NCI-H1105 (cell line): ENCODE data around the gene FAM114A1.
"Not testable (repeated sequence)": the region's sequence is repeated elsewhere in the genome, so short reads cannot be mapped to it uniquely, and the experiment has no call there.

Experiments
- DNase-seq: peaks from one replicate; lab custom pipeline; 2025; lab: John Stamatoyannopoulos, UW

Gene FAM114A1

DNA sequence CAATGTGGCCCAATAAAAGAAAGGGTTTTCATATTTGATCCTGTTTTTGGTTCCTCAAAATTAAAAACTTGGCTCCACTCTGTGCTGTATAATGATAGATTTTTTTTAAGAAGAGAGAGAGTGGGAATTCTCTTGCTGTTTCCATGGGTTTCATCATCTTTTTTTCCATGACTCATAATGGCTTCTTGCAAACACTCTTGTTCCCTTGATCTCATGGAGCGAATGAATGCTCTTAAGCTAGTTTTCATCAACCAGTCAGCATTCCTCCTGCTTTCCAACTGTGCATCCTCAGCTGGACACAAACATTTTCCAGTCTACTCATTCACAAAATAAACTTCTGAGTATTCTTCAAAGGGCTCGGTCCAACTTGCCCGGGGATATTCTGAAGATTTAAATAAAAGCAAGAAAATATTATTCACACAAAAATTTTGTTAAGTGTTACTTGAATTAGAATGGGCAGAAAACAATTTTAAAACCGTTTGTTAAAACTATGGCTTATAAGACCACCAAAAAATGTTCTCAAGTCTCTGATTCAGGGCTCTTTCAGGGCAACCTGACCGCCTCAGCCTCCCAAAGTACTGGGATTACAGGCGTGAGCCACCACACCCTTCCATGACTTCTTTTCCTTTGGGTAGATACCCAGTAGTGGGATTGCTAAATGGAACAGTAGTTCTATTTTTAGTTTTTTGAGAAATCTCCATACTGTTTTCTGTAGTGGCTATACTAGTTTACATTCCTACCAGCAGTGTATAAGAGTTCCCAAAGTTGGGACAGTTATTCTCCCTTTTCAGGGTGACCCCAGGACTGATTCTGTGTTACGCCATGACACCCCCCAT, 99.9 kb downstream of the FAM114A1 start:
- DNase-seq = no peak

DNA sequence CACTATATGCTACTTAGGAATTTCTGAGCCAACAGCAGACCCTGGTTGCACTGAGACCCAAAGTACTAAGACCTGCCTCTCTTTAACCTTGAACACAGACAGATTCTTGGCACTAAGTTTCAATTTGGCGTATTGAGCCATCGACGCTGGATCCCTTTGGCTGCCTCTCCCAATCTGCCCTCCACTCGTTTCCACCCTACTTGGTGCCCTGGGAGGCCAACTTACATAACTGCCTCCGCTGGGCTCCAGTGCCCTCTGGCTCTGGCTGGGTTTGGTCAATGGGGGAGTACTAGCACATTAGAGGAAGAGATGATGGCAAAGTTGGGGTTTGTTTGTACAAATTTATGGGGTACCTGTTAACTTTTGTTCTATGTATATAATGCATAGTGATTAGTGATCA, 101.1 kb downstream of the FAM114A1 start:
- no peak for DNase-seq

DNA sequence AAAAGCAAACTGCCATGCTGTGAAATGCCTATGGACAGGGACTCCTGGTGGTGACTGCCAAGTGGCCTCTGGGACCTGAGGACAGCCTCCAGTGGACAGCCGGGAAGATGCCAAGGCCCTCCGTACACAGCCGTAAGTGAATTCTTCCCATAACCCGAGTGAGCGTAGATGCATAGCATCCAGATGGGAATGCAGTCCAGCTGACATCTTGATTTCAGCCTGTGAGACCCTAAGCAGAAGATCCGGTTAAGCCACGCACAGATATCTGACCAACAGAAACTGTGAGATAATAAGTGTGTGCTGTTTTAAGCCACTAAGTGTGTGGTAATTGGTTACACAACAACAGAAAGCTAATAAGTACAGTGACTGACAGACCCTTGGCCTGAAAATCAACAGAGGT, 108.7 kb downstream of the FAM114A1 start:
- DNase-seq = no peak

DNA sequence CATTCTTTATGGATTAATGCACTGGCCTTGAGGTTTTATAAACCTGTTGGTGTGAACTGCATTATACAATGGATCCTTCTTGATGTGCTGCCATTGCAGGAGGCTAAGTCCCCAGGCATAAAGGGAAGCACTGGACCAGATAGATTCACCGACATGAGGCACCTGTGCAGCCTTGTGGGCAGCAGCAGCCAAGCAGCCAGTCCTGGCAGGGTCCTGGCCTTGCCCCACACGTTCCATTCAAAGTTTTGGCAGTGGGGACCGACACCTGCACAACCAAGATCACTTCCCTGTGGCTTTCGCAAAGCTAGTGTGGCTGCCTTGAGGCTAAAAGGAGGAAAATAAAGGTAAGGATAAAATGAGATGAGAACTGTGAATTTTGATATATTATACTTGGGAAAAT, 111.5 kb downstream of the FAM114A1 start:
- DNase-seq = no peak

DNA sequence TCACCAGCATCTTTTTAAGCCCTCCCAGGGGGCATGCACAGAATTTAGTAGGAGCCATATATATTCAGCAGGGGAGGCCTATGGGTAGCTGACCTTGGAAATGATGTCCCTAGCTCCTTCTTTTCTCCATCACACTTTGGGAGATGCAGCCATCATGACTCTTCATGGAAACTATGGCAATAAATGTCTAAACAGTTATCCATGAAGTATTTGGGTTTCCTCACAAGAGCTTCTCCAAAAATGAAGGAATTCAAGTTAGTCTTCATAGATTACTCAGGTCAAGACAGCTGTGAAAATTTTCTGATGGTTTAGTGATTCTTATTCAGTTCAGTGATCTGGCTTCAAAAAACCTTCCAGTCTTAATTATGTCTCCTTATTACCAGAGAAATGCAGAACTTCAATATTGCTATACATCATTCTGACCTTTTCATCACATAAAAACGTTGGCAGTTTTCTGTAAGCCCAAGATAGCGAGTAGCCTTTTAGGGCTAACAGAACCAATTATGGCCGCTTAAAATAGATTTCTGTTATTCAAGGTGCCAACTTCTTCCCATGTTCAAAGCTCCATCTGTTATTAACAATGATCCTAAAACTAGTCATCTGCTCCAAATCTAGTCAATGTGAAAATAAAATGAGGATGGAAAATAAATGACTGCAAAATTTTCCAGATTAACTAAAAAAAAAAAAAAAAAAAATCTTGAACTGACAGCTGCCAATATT, 112.1 kb downstream of the FAM114A1 start:
- DNase-seq = no peak

DNA sequence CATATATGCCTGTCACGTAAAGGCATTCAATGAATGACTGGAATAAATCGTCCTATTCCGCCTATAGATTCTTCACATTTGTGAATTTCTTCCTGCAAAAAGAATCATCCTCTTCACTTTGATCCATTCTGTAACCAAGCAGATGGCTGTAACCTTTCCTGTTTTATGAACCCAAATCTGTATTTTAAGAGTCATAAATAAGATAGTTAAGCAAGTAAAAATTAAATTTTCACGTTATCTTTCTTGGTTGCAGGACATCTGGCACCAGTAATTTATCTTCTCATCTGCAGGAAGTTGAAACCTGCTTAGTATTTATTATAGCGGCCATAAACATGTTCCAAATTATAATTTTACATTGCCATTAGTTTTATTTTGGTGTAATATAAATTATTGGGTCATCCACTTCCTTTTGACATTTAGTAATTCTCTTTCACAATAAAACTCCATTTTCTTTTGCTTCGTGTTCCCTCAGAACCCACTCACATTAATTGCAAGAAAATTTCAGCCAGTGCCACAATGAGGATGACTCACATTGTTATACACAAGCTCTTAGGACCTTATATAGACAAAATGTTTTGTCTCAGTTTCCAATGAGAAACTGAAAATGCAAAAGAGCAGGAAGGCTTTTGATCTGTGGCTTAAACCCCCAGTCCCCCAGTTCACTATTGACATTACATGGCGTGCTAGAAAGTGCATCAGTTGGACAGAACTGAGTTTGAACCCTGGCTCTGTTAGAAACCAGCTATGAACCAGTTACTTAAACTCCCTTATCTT, 113.5 kb downstream of the FAM114A1 start:
- DNase-seq = no peak

DNA sequence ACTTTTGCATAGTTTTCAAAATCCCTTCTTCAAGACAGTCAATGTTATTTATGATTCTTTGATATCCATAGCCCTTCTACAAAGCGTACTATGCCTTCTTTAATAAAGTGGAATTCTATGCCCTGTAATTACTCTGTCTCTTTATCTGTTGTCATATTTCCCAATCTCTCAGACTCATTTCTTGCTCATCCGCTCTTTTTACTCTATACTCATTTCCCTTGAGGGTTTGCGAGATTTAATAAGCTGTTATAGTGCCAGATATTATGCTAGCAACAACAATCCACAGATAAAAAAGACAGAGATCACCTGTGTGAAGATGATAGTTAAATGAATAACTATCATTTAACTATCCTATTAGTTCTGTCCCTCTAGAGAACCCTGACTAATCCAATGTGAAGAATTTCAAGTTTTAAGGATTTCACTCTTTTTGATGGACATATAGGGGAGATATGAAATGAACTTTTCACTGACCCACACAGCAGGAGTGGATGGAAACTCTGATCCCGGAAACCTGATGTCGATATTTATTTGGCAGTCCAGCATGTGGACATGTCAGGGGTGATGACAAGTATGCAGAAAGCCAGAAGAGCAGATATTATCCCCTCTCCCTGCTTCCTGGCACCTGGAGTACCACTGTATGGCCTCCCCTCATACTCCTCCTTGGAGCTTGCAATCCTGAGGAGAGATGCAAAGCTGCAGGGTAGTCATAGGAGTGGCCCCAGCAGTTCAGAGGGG, 114.9 kb downstream of the FAM114A1 start:
- no peak for DNase-seq

DNA sequence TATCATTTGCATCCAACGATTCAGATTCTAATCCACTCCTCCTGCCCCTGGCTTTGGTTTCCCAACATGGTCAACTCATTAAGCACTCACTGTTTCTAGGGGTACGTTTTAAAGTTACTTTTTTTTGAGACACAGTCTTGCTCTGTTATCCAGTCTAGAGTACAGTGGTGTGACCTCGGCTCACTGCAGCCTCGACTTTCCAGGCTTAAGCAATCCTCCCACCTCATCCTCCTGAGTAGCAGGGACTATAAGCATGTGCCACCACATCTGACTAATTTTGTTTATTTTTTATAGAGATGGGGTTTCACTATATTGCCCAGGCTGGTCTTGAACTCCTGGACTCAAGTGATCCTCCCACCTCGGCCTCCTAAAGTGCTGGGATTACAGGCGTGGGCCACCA, 115.7 kb downstream of the FAM114A1 start:
- DNase-seq = no peak

DNA sequence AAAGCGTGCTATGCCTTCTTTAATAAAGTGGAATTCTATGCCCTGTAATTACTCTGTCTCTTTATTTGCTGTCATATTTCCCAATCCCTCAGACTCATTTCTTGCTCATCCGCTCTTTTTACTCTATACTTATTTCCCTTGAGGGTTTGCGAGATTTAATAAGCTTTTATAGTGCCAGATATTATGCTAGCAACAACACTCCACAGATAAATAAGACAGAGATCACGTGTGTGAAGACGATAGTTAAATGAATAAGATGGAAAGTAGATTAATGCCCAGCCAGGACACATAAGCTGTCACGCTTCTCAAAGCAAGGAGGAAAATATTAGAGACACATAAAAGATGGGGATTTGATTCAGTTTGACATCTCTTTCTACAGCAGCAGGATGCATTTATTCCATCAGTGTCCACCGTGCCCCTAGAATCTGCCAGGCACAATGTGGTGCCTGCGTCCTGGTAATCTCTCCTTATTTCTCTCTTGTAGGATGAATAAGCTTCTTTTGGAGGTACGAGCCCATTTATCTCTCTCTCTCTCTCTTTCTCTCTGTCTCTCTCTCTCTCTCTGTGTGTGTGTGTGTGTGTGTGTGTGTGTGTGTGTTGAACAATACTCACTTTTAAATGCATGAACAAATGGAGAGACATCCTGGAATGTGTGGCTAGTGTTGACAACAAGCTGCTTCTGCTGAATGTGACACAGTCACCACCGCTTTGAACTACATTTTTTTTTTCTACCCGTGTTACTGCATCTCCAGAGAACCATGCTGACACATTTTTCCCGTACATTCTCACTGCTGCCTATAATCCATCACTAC, 116.4 kb downstream of the FAM114A1 start:
- DNase-seq = no peak

DNA sequence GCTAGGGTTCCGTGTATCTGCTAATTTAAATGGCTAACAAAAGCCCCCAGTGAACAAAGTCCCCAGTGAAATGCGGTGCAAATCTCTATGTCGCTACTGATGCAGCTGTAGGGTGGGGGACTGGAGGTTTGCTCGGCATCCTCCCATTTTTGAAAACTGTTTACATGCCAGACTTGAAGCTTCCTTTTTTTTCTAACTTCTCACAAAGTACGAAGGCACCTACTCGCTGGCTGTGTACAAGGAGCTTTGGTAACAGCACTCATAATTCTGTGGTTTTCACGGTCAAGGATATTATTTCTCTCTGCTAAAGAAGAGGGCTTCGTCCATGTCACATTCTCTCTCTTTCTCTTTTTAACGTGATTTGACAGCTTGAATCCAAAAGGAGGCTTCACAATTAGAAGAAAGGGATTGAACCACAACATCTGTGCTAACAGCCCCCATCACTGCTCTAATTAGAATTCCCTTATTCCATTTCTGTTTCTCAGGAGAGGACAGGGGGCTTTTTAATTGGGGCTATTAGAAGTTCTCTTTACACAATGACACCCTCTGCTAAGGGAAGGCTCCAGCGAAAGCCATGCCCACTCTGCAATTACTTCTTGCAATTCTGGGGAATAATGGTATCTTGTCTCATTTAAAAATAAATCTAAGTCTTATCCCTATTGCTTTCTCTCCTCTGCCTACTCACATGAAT, 117.9 kb downstream of the FAM114A1 start:
- DNase-seq = no peak

DNA sequence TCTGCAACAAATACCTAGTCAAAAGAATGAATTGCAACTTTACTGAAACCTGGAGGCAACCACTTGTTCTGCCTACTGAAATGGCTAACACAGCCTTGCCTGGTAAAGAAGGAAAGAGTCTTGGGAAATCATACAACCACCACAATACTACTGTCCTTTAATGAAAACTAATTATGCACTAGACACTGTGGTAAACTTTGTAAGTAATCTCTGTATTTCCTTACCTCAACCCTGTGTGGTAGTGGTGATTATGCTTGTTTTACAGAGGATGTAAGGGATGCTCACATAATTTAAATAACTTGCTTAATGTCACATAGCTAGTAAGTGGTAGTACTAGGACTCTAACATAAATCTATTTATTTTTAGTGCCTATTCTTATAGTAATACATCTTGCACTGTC, 119.9 kb downstream of the FAM114A1 start:
- no peak for DNase-seq

DNA sequence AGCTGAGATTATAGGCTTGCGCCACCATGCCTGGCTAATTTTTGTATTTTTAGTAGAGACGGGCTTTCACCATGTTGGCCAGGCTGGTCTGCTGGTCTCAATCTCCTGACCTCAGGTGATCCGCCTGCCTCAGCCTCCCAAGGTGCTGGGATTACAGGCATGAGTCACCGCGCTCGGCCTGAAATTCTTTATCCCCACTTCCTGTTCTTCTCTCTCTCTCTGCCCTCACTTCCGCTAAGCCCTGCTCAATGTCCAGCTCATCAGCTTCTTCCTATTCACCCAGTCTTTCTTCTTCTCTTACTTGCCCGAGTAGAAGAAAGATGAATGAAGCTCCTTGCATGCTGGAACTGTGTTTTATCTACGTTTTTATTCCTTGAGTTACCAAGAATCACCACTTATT, 120.7 kb downstream of the FAM114A1 start:
- DNase-seq = not testable (repeated sequence)

DNA sequence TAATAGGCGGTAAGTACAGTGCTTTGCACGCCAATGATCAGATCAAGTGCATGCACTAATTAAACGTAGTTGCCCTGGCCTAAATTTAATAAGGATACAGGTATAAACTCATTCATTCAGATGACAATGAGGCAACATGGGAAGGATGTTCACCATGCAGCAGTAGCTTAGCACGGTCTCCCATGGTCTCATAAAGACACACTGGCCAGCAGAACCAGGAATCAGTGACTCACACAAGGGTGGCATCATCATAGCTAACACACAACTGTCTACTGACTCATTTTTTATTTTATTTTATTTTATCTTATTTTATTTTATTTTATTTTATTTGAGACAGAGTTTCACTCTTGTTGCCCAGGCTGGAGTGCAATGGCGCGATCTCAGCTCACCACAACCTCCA, 121.9 kb downstream of the FAM114A1 start:
- no peak for DNase-seq

DNA sequence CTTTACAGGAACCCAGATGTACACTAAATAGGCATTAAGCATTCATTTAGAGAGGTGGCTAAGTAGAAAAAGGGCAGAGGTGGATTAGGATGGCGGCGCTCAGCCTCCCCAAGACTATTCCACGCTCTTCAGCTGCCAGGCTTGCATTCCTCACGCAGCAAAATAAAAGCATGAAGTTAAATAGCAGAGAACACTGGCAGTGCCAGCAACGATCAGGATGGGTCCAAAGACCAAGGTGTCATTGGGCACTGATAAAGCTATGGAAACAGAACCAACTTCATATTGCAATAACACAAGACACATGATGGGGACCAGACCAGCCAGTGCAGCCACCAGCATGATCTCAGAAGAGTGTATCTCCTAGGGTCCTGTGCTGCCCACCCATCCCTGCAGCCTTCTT, 122.6 kb downstream of the FAM114A1 start:
- DNase-seq = no peak

DNA sequence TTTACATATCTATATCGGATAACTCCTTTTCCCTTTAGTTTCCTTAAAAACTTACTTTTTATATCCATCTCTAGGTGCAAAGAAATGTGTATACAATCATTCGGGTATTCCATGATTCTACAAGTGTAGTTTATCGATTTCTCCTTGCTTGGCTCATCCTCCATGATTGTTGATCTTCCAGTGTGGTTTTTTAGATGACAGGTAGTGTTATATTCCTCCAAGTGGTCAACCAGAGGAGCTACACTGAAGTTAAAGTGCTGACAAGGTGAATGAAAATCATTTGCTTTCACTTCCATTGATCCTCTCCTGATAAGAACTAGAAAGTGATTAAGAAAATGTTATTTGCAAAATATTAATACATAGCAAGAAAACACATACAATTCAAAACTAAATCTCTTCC, 126.1 kb downstream of the FAM114A1 start:
- no peak for DNase-seq

DNA sequence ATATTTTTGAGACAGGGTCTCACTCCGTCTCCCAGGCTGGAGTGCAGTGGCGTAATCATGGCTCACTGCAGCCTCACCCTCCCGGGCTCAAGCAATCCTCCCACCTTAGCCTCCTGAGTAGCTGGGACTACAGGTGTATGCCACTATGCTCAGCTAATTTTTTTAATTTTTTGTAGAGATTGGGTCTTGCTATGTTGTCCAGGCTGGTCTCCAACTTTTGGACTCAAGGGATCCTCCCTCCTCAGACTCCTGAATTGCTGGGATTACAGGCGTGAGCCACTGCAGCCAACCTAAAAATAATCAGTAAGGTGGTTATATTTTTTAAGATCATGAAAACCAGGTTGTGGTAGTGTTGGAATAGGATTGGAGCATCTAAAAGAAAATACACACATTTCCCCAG, 126.5 kb downstream of the FAM114A1 start:
- DNase-seq = no peak
